Skeletal muscle tissue (tissue), 4 donors: ENCODE measurements around the gene OR52I1. TPM values are rescaled to one million over a fixed set of nuclear protein-coding genes. Genes with fewer than 3 reads are reported as not detected.

Source experiments
- H3K27ac ChIP-seq: one replicate; pipeline ENCODE4 v1.7.0; 2013; ENCODE audit warnings: mild to moderate bottlenecking, low read depth, low read length, inconsistent platforms
- H3K27me3 ChIP-seq, 3 donors: one replicate each; pipeline ENCODE4 v1.7.0; 2013; ENCODE audit warnings: low read length in 3 of 3; ENCODE audit not compliant: control insufficient read depth in 3 of 3, insufficient read depth in 3 of 3
- H3K36me3 ChIP-seq, 3 donors: one replicate each; pipeline ENCODE4 v1.7.0; 2013; ENCODE audit warnings: low read length in 3 of 3; ENCODE audit not compliant: control insufficient read depth in 3 of 3, insufficient read depth in 3 of 3
- H3K4me1 ChIP-seq, 3 donors: one replicate each; pipeline ENCODE4 v1.7.0; 2013; ENCODE audit warnings: low read length in 3 of 3, mild to moderate bottlenecking in 3 of 3; ENCODE audit not compliant: control insufficient read depth in 3 of 3, insufficient read depth in 3 of 3
- H3K4me3 ChIP-seq, 3 donors: one replicate each; pipeline ENCODE4 v1.7.0; 2013; ENCODE audit warnings: low read length in 3 of 3
- H3K9ac ChIP-seq, 3 donors: one replicate each; pipeline ENCODE4 v1.7.0; 2013; ENCODE audit warnings: low read length in 3 of 3, mild to moderate bottlenecking in 3 of 3, moderate library complexity in 2 of 3, low read depth in 1 of 3
- H3K9me3 ChIP-seq, 3 donors: one replicate each; pipeline ENCODE4 v1.7.0; 2013; ENCODE audit warnings: low read length in 3 of 3; ENCODE audit not compliant: control insufficient read depth in 3 of 3
- total RNA-seq: library from RNA; depleted of rRNA; stranded (reverse); fragments of >200 nt; gene quantifications from one replicate; pipeline ENCODE4 v1.2.3, GENCODE V29; 2014
- donor health status: Osteomylitis.

The OR52I1 gene
- total RNA-seq, 1 donor from 2014 or later, result not detected

DNA sequence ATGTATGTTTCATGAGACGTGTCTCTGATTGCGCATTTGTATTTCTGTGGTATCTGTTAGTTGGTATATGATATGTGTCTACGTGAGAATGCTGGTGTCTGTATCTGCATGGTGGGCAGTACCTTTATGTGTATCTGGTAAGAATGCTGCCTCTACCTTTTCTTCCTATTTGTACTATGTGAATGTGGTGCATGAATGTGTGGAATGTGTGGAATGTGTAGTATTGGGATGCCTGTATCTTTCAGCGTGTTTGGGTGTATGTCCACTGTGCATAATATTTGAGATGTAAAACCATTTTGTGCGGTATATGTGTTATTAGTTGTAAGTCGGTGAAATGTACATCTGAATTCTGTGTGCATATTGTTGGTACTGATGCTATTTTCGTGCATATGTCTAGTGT is 47.7 kb downstream of the OR52I1 start:
- H3K27ac ChIP-seq, result no peak overlapping the region
- no peaks in the 10 kb centered on the region for H3K27me3 ChIP-seq
- H3K36me3 ChIP-seq, result no peaks in the 10 kb centered on the region
- H3K4me3 ChIP-seq, result no peak overlapping the region
- H3K4me1 ChIP-seq, result peaks cover 18 to 26% (median 23%) of the 10 kb centered on the region in 3 donors
- no peaks in the 10 kb centered on the region for H3K9me3 ChIP-seq
- H3K9ac ChIP-seq, result no peak overlapping the region

- no peak overlapping the region for H3K9ac ChIP-seq
- no peaks in the 10 kb centered on the region for H3K9me3 ChIP-seq
- no peaks in the 10 kb centered on the region for H3K27me3 ChIP-seq
- H3K36me3 ChIP-seq, result no peaks in the 10 kb centered on the region
- H3K4me3 ChIP-seq, result no peak overlapping the region
- H3K4me1 ChIP-seq, result peaks cover 20 to 29% (median 26%) of the 10 kb centered on the region in 3 donors
- H3K27ac ChIP-seq, result no peak overlapping the region
Observed at GRCh38 chr11:4642043-4642442, 48.2 kb downstream of the OR52I1 start.

DNA sequence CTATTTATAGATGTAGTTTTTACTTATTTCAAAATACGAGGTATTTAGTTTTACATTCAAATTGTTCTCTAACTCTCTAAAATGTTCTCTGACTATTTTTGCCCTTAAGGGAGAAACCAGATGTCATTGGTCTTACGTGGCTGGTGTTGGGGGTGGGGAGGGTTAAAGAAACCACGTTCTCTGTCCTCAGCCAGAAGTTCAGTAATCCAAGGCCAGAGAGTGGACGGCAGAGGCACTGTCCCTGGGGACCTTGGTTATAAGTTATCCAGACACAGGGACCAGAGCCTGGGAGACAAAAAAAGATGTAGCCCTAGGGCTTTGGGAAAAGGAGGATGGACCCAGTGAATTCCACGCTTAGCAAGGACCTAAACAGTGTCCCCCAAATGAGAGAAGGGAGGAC is 49.2 kb downstream of the OR52I1 start:
- H3K27ac ChIP-seq, result no peak overlapping the region
- H3K9ac ChIP-seq, result no peak overlapping the region
- H3K9me3 ChIP-seq, result no peaks in the 10 kb centered on the region
- H3K4me3 ChIP-seq, result peak overlapping the region in 1 of 3 donors; percentile 66
- peaks cover 20 to 34% (median 28%) of the 10 kb centered on the region in 3 donors for H3K4me1 ChIP-seq
- no peaks in the 10 kb centered on the region for H3K36me3 ChIP-seq
- H3K27me3 ChIP-seq, result no peaks in the 10 kb centered on the region

DNA sequence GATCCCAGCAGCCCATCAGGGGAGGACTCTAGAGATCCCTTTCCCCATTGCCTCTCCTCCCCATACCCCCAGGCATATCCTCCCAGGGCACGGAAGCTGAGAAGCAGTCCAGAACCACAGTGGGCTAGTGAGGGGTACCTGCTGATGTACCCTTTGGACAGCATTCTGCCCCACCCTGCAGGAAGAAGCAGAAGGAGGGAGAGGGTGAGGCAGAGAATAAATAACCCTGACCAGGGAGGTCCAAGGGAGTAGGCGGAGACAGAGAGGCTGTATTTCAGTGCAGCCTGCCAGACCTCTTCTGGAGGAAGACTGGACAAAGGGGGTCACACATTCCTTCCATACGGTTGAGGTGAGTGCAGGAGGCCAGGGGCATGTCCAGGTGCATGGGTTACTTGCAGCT is 49.8 kb downstream of the OR52I1 start, which contains the start of gene OR51E1:
Gene OR51E1 (plus strand): TSS at position 301 of the 400 bp plus-strand sequence. CDS start 8,545 bp downstream, outside the sequence.
- H3K27me3 ChIP-seq, result no peaks in the 10 kb centered on the region
- peak within 1 kb of the TSS; percentile 44 to 66 (median 61) for H3K4me3 ChIP-seq
- peaks cover 20 to 34% (median 28%) of the 10 kb centered on the region in 3 donors for H3K4me1 ChIP-seq
- H3K27ac ChIP-seq, result peak within 1 kb of the TSS; percentile 19
- H3K9me3 ChIP-seq, result no peaks in the 10 kb centered on the region
- peak within 1 kb of the TSS in 1 of 3 donors; percentile 63 for H3K9ac ChIP-seq
- no peaks in the 10 kb centered on the region for H3K36me3 ChIP-seq

- H3K27ac ChIP-seq, result no peak overlapping the region
- H3K4me1 ChIP-seq, result peaks cover 20 to 34% (median 28%) of the 10 kb centered on the region in 3 donors
Observed at GRCh38 chr11:4644233-4644632, 50.4 kb downstream of the OR52I1 start.

More at GRCh38 chr11:4644233-4644632, 50.4 kb downstream of the OR52I1 start:
- Histone ChIP-seq H3K36me3 (no peaks in the 10 kb centered on the region), H3K9me3 (no peaks in the 10 kb centered on the region), H3K4me3 (peak overlapping the region; percentile 44 to 66 (median 61)), H3K27me3 (no peaks in the 10 kb centered on the region), H3K9ac (peak overlapping the region in 1 of 3 donors; percentile 16)

Other genes starting within 250 kb of the OR52I1 start
- not detected for gene OR52B4, start 225.7 kb upstream of the OR52I1 start, total RNA-seq
- gene TRIM21, start 200.3 kb upstream of the OR52I1 start, total RNA-seq, result 19.3 TPM
- not detected for gene OR52K2, start 144.7 kb upstream of the OR52I1 start, total RNA-seq
- not detected for gene OR52K1, start 111.4 kb upstream of the OR52I1 start, total RNA-seq
- not detected for gene OR52M1, start 48.8 kb upstream of the OR52I1 start, total RNA-seq
- gene OR52I2, start 12.3 kb upstream of the OR52I1 start, total RNA-seq, result not detected
- gene TRIM68, start 14.2 kb downstream of the OR52I1 start, total RNA-seq, result 6.8 TPM
- not detected for gene OR51D1, start 43.4 kb downstream of the OR52I1 start, total RNA-seq
- 4.2 TPM for gene OR51E1, start 49.9 kb downstream of the OR52I1 start, total RNA-seq
- gene OR51E2, start 103.8 kb downstream of the OR52I1 start, total RNA-seq, result 0.52 TPM
- not detected for gene MMP26, start 110.7 kb downstream of the OR52I1 start, total RNA-seq
- not detected for gene OR51F1, start 175.9 kb downstream of the OR52I1 start, total RNA-seq
- gene OR52R1, start 210.3 kb downstream of the OR52I1 start, total RNA-seq, result not detected
- not detected for gene OR51F2, start 227.3 kb downstream of the OR52I1 start, total RNA-seq